Measurements from ENCODE around the gene TANK. TPM values are rescaled to one million over a fixed set of nuclear protein-coding genes. Genes with fewer than 3 reads are reported as not detected.
A peak's percentile ranks its signal among the peaks of the same experiment; 100 is the strongest.

The TANK gene
- total and polyA plus RNA-seq, 2 of the 13 experiments (the other 11 are each of a cell fraction or from before 2014, with no cell fraction given), result 66.9 to 96.1 TPM

- TF ChIP-seq ZNF687 (CRISPR knock-in tag; IDR thresholded peaks at IDR 0.05), result no peak
Observed at GRCh38 chr2:161115205-161115604, 45.0 kb upstream of the TANK start (continued).

- H3K79me2 ChIP-seq (ENCODE audit: insufficient read depth, low read length), result no peaks in the 10 kb centered on the region
- no peak for TF ChIP-seq YEATS2 (CRISPR knock-in tag; IDR thresholded peaks at IDR 0.05; ENCODE audit: borderline replicate concordance)
- no peak for TF ChIP-seq SIX4 (CRISPR knock-in tag; IDR thresholded peaks at IDR 0.05)
- TF ChIP-seq MAX (IDR thresholded peaks at IDR 0.05), result peak; percentile 56; the same call in 1 of the 2 replicates
- TF ChIP-seq MED1 (CRISPR knock-in tag; IDR thresholded peaks at IDR 0.05), result peak; percentile 67
- TF ChIP-seq IKZF5 (CRISPR knock-in tag; IDR thresholded peaks at IDR 0.05), result 0 out of 2 replicates have a peak, but pooled peaks have one; percentile 33
- TF ChIP-seq NFIB (CRISPR knock-in tag; IDR thresholded peaks at IDR 0.05; ENCODE audit: borderline replicate concordance), result no peak
- no peak for TF ChIP-seq SMYD3 (CRISPR knock-in tag; IDR thresholded peaks at IDR 0.05)
- no peak for TF ChIP-seq FOXK2 (IDR thresholded peaks at IDR 0.05)
- TF ChIP-seq TEAD2 (CRISPR knock-in tag; IDR thresholded peaks at IDR 0.05), result no peak
- no peak for TF ChIP-seq ZNF180 (CRISPR knock-in tag; IDR thresholded peaks at IDR 0.05; ENCODE audit: borderline replicate concordance, low read depth)
- TF ChIP-seq ZNF615 (CRISPR knock-in tag; IDR thresholded peaks at IDR 0.05; ENCODE audit: borderline replicate concordance), result no peak
- TF ChIP-seq NR2F6 (IDR thresholded peaks at IDR 0.05), result peak; percentile 15; the same call in 1 of the 2 replicates
- TF ChIP-seq NR2F6 (CRISPR knock-in tag; IDR thresholded peaks at IDR 0.05), result 0 out of 2 replicates have a peak, but pooled peaks have one; percentile 26
- no peak for TF ChIP-seq ARNT (IDR thresholded peaks at IDR 0.05)
- no peak for TF ChIP-seq SMAD3 (CRISPR knock-in tag; IDR thresholded peaks at IDR 0.05)
- no peak for TF ChIP-seq ZNF329 (CRISPR knock-in tag; IDR thresholded peaks at IDR 0.05; ENCODE audit: low read depth)
Observed at GRCh38 chr2:161115605-161116380, 44.4 kb upstream of the TANK start.

More at GRCh38 chr2:161115605-161116380, 44.4 kb upstream of the TANK start:
- no TSS peak for BruUV-seq (replicated peaks)
- H4K20me1 ChIP-seq (ENCODE audit: insufficient read depth, low read length), result no peaks in the 10 kb centered on the region
- H3K27ac ChIP-seq (ENCODE audit: extremely low read length, insufficient read depth, low read length), result peak overlapping the region; percentile 1
- WGBS (ENCODE audit: low lambda C conversion rate), result 3% methylated on average over 3 of the region's 3 CpGs
- peak overlapping the region; percentile 8 for H2AFZ ChIP-seq (ENCODE audit: low read length)
- no peaks in the 10 kb centered on the region for H3K9me3 ChIP-seq (ENCODE audit: low read length)
- in situ Hi-C loops (cut with HindIII; ENCODE audit: extremely low pct_ligation_motif_present, low pct_unique_long_range_greater_than_20kb), result no loop called here
- peak; percentile 90 for ATAC-seq
- H3K27me3 ChIP-seq (ENCODE audit: control insufficient read depth in 1 of 2, insufficient read depth in 2 of 2, low read length in 2 of 2), result no peaks in the 10 kb centered on the region
- FAIRE-seq, result peak; percentile 72
- DNase-seq (ENCODE audit: low spot score), result peak; percentile 89
- no peak overlapping the region; a peak in 1 of 6 replicates for H3K4me3 ChIP-seq (replicated peaks in 1 of 3; ENCODE audit: insufficient read depth in 1 of 3, low read depth in 2 of 3, low read length in 3 of 3)
- no peaks in the 10 kb centered on the region for H3K36me3 ChIP-seq (replicated peaks in 1 of 2; ENCODE audit: control insufficient read depth in 1 of 2, insufficient read depth in 2 of 2, low read length in 2 of 2)
- ChIA-PET POLR2A (interaction anchor here (1.0 kb wide), 1 partner anchor 44 kb away, joined by 3 read pairs; the partner anchor contains the start of gene TANK), CTCF (ENCODE audit: low intra/inter-chr PET ratio, low total read pairs) (no interaction called here)
- intact Hi-C loops (cut with micrococcal nuclease; ENCODE audit: unreplicated experiment), result loop anchor here (1.0 kb wide), 1 partner anchor 45 kb away; the partner anchor contains the start of gene TANK
- peaks cover 39% of the 10 kb centered on the region for H3K4me1 ChIP-seq (ENCODE audit: insufficient read depth, low read length)
- no peak overlapping the region for H3K9ac ChIP-seq (ENCODE audit: insufficient read depth, low read depth, low read length)
- peak overlapping the region; percentile 53 for H3K4me2 ChIP-seq (ENCODE audit: low read depth, low read length)

Data from HepG2 (cell line).